ENCODE data around the gene UCN. TPM values are rescaled to one million over a fixed set of nuclear protein-coding genes. Genes with fewer than 3 reads are reported as not detected.

The UCN gene
- total RNA-seq, 1 experiment from 2014 or later, result 1.5 TPM

DNA sequence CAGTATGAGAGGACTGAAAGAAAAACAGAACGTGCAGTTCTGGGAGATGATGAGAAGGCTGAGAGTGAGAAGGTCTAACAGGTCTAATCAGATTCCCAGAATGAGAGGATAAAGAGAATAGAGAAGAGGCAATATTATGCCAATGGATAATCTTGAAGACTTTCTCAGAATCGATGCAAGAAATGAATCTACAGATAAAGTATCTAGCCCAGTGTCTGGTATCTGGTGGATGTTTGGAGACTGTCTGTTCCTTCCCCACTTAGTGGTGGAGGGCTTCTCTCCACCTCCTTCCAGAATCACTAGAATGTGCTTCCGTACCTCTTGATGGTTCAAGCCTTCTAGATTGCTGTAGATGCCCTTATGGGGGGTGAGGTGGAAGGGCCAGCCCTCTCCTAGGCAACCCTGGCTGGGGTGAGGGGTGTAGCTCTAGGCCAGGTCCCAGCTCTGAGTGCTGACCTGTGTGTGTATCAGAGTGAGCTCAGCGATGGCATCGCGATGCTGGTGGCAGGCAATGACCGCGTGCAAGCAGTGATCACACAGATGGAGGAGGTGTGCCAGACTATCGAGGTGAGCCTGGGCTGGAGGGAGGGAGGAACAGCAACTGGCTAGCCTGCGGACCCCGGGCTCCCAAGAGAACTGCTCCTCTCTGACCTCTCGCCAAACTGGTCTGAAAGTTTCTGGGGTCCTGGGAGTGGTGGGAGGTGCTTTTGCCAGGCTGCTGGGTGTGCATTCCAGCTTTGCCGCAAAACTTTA, 3.6 kb downstream of the UCN start:
- peaks cover 4 to 7% (median 4%) of the 10 kb centered on the region in 3 experiments; a peak in 6 of 7 replicates for H3K36me3 Mint-ChIP-seq (ENCODE audit: insufficient read depth in 1 of 3, low read depth in 3 of 3)
- H3K4me1 Mint-ChIP-seq, result peaks cover 5 to 9% of the 10 kb centered on the region in 2 experiments
- H3K9me3 Mint-ChIP-seq, result no peaks in the 10 kb centered on the region
- Histone ChIP-seq H2BK5ac (ENCODE audit: insufficient read length, low read length) (no peak overlapping the region), H3T11ph (ENCODE audit: low read length) (no peak overlapping the region), H3K4me1 (ENCODE audit: insufficient read depth, low read length) (no peaks in the 10 kb centered on the region), H2AK5ac (ENCODE audit: insufficient read length, low read length) (no peak overlapping the region), H2BK20ac (ENCODE audit: low read depth, low read length, poor library complexity, severe bottlenecking) (no peak overlapping the region), H4K20me1 (ENCODE audit: control insufficient read depth, insufficient read depth, insufficient read length) (no peaks in the 10 kb centered on the region), H2AFZ (ENCODE audit: low read length) (no peak overlapping the region), H4K5ac (ENCODE audit: insufficient read length, low read depth, low read length) (no peak overlapping the region), H3K9me3 (ENCODE audit: control insufficient read depth, low read depth, low read length) (no peaks in the 10 kb centered on the region), H2BK120ac (ENCODE audit: low read depth, low read length, poor library complexity, severe bottlenecking) (no peak overlapping the region), H3K18ac (ENCODE audit: insufficient read length, low read depth, low read length) (no peak overlapping the region), H3K23me2 (ENCODE audit: insufficient read length, low read depth, low read length, poor library complexity, severe bottlenecking) (peaks cover 9% of the 10 kb centered on the region), H2BK15ac (ENCODE audit: low read depth, low read length) (no peak overlapping the region), H3K27ac (ENCODE audit: insufficient read length, low read depth, low read length) (no peak overlapping the region), H4K91ac (ENCODE audit: insufficient read length, low read depth, low read length) (no peak overlapping the region), H4K8ac (replicated peaks; ENCODE audit: insufficient read length, low read depth, low read length) (no peak overlapping the region), H3K4me2 (ENCODE audit: insufficient read depth, insufficient read length, low read length) (no peak overlapping the region), H3K14ac (ENCODE audit: insufficient read depth, low read length) (no peak overlapping the region), H3K79me1 (ENCODE audit: insufficient read depth, low read depth, low read length, poor library complexity, severe bottlenecking) (no peaks in the 10 kb centered on the region), H2BK12ac (ENCODE audit: insufficient read length, low read depth, low read length) (no peak overlapping the region), H3K27me3 (ENCODE audit: insufficient read depth, low read length) (peaks cover 21% of the 10 kb centered on the region), H3K56ac (ENCODE audit: insufficient read length, low read depth, low read length) (no peak overlapping the region), H3K9ac (ENCODE audit: extremely low read depth, insufficient read length, low read length) (no peak overlapping the region), H3K79me2 (ENCODE audit: insufficient read depth, low read length) (no peaks in the 10 kb centered on the region), H3K4ac (ENCODE audit: low read depth, low read length) (no peak overlapping the region), H3K23ac (ENCODE audit: insufficient read length, low read depth, low read length) (no peak overlapping the region)
- no peak overlapping the region for H3K27ac Mint-ChIP-seq
- TF ChIP-seq, protein P1, sequence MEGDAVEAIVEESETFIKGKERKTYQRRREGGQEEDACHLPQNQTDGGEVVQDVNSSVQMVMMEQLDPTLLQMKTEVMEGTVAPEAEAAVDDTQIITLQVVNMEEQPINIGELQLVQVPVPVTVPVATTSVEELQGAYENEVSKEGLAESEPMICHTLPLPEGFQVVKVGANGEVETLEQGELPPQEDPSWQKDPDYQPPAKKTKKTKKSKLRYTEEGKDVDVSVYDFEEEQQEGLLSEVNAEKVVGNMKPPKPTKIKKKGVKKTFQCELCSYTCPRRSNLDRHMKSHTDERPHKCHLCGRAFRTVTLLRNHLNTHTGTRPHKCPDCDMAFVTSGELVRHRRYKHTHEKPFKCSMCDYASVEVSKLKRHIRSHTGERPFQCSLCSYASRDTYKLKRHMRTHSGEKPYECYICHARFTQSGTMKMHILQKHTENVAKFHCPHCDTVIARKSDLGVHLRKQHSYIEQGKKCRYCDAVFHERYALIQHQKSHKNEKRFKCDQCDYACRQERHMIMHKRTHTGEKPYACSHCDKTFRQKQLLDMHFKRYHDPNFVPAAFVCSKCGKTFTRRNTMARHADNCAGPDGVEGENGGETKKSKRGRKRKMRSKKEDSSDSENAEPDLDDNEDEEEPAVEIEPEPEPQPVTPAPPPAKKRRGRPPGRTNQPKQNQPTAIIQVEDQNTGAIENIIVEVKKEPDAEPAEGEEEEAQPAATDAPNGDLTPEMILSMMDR (conservative IDR thresholded peaks at IDR 0.05), result no peak
- no CpG with 5 or more reads among the region's 13 CpGs for WGBS (ENCODE audit: extremely low coverage, insufficient read length, low lambda C conversion rate)
- H3K27me3 Mint-ChIP-seq (ENCODE audit: low read depth), result peaks cover 48% of the 10 kb centered on the region
- no peak overlapping the region for H3K4me3 Mint-ChIP-seq
- DNase-seq, result no peak

Data from H9 (cell line).